Hepatic stellate cell (primary cell): ENCODE data around the gene HRC.
A peak's percentile ranks its signal among the peaks of the same experiment; 100 is the strongest.
"Not testable (repeated sequence)": the region's sequence is repeated elsewhere in the genome, so short reads cannot be mapped to it uniquely, and the experiment has no call there.

Experiments used
- DNase-seq: peaks from one replicate; pipeline ENCODE4 v3.0.0; 2011; ENCODE audit warnings: low spot score

Gene HRC

GRCh38 chr19:49155005-49155819, at the start of gene HRC:
HRC (minus strand) TSS chr19:49155396; CDS start chr19:49155237, 159 bp downstream.
- no peak for DNase-seq

GRCh38 chr19:49201042-49201441, 45.8 kb upstream of the HRC start:
- no peak for DNase-seq

- peak; percentile 44 for DNase-seq
These were observed 45.2 kb upstream of the HRC start for GRCh38 chr19:49200238-49200862.

GRCh38 chr19:49196527-49197240, 41.5 kb upstream of the HRC start:
- DNase-seq: no peak

- DNase-seq: no peak
These were observed 39.2 kb upstream of the HRC start for GRCh38 chr19:49194408-49194807.

- no peak for DNase-seq
These were observed 38.7 kb upstream of the HRC start for GRCh38 chr19:49193822-49194394.

GRCh38 chr19:49190781-49191180, 35.6 kb upstream of the HRC start:
- no peak for DNase-seq

- no peak for DNase-seq
These were observed 34.1 kb upstream of the HRC start for GRCh38 chr19:49189259-49189658.

- DNase-seq: no peak
These were observed 33.5 kb upstream of the HRC start for GRCh38 chr19:49188626-49189200.

GRCh38 chr19:49186108-49186507, 30.9 kb upstream of the HRC start:
- DNase-seq: no peak

GRCh38 chr19:49182848-49183375, 27.7 kb upstream of the HRC start:
- no peak for DNase-seq

GRCh38 chr19:49182010-49182847, 27.0 kb upstream of the HRC start:
- DNase-seq: not testable (repeated sequence)

- DNase-seq: no peak
These were observed 25.5 kb upstream of the HRC start for GRCh38 chr19:49180659-49181058.

GRCh38 chr19:49173198-49173597, 18.0 kb upstream of the HRC start:
- DNase-seq: no peak

- no peak for DNase-seq
These were observed 13.2 kb upstream of the HRC start for GRCh38 chr19:49168421-49168820.

GRCh38 chr19:49167857-49168409, 12.7 kb upstream of the HRC start:
- no peak for DNase-seq

GRCh38 chr19:49165865-49166301, 10.7 kb upstream of the HRC start:
- no peak for DNase-seq

GRCh38 chr19:49165111-49165750, 10.0 kb upstream of the HRC start:
- no peak for DNase-seq

GRCh38 chr19:49161987-49162386, 6.8 kb upstream of the HRC start:
- no peak for DNase-seq
